ENCODE measurements around the gene RNU2-63P. TPM values are rescaled to one million over a fixed set of nuclear protein-coding genes. Genes with fewer than 3 reads are reported as not detected.

RNU2-63P gene
- total RNA-seq, 1 donor from 2014 or later = 14.8 TPM

DNA sequence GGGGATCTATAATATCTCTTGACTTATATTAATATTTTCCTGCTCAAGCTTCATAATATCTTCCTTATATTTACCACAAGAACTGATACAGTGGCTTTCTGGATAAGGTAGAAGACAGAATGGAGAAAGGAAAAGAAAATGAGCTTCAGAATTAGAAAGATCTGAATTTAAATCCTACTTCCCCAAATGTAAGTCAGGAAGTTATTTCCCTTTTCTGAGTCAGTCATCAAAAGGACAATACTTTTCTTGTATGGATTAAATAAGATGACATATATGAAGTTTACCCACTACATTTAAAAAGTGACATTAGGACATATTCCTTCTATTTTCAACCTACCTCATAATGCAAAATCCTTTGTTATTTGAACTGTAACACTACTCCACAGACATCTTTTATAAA lies 20.3 kb upstream of the RNU2-63P start:
- TF ChIP-seq, protein P1, sequence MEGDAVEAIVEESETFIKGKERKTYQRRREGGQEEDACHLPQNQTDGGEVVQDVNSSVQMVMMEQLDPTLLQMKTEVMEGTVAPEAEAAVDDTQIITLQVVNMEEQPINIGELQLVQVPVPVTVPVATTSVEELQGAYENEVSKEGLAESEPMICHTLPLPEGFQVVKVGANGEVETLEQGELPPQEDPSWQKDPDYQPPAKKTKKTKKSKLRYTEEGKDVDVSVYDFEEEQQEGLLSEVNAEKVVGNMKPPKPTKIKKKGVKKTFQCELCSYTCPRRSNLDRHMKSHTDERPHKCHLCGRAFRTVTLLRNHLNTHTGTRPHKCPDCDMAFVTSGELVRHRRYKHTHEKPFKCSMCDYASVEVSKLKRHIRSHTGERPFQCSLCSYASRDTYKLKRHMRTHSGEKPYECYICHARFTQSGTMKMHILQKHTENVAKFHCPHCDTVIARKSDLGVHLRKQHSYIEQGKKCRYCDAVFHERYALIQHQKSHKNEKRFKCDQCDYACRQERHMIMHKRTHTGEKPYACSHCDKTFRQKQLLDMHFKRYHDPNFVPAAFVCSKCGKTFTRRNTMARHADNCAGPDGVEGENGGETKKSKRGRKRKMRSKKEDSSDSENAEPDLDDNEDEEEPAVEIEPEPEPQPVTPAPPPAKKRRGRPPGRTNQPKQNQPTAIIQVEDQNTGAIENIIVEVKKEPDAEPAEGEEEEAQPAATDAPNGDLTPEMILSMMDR (IDR thresholded peaks at IDR 0.05; ENCODE audit: unreplicated experiment) = no peak
- no peak for DNase-seq (ENCODE audit: low spot score in 2 of 2, unreplicated experiment in 2 of 2)
- Mint-ChIP-seq H3K4me1 (peaks cover 6% of the 10 kb centered on the region), H3K4me3 (no peak overlapping the region), H3K36me3 (peaks cover 21% of the 10 kb centered on the region), H3K9me3 (no peaks in the 10 kb centered on the region), H3K27ac (no peak overlapping the region), H3K27me3 (ENCODE audit: low read depth) (no peaks in the 10 kb centered on the region)

DNA sequence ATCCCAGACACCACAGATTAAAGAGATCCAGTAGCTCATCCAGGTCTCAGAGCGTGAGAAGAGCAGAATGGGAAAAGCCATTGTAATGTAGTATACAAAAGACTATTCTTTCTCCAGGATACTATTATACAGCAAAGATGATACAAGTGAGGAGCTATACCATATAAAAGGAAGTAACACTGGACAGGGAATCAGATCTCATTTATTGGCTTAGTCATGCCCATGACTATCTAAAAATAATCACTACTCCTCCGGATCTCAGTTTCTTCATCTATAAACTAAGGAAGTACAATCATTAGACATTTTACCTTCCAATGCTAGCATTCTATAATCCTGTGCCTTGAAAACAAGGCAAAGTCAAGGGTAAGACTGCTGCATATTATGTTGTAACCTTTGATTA lies 19.8 kb upstream of the RNU2-63P start:
- peaks cover 21% of the 10 kb centered on the region for H3K36me3 Mint-ChIP-seq
- H3K4me1 Mint-ChIP-seq = peaks cover 6% of the 10 kb centered on the region
- H3K9me3 Mint-ChIP-seq = no peaks in the 10 kb centered on the region
- no peak for DNase-seq (ENCODE audit: low spot score in 2 of 2, unreplicated experiment in 2 of 2)
- no peaks in the 10 kb centered on the region for H3K27me3 Mint-ChIP-seq (ENCODE audit: low read depth)
- no peak overlapping the region for H3K4me3 Mint-ChIP-seq
- TF ChIP-seq, protein P1 (IDR thresholded peaks at IDR 0.05; ENCODE audit: unreplicated experiment) = no peak
- H3K27ac Mint-ChIP-seq = no peak overlapping the region

DNA sequence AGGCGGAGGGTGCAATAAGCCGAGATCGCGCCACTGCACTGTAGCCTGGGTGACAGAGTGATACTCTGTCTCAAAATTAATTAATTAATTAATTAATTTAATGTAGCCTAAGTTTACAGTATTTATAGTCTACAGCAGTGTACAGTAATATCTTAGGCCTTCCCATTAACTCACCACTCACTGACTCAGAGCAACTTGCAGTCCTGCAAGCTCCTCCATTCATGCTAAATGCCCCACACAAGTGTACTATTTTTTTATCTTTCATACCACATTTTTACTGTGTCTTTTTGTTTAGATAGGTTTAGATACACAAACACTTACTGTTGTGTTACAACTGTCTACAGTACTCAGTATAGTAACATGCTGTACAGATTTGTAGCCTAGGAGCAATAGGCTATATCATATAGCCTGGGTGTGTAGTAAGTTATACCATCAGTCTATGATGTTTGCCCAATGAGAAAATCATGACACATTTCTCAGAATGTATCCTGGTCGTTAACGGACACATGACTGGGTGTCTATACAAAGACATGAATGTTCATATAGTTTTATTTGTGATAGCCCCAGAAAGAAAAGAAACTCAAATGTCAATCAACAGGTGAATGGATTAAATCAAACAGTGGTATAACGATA lies 15.8 kb upstream of the RNU2-63P start:
- TF ChIP-seq, protein P1 (IDR thresholded peaks at IDR 0.05; ENCODE audit: unreplicated experiment) = no peak
- no peak for DNase-seq (ENCODE audit: low spot score in 2 of 2, unreplicated experiment in 2 of 2)
- Mint-ChIP-seq H3K4me1 (no peaks in the 10 kb centered on the region), H3K4me3 (no peak overlapping the region), H3K27ac (no peak overlapping the region), H3K36me3 (peaks cover 35% of the 10 kb centered on the region), H3K27me3 (ENCODE audit: low read depth) (no peaks in the 10 kb centered on the region), H3K9me3 (no peaks in the 10 kb centered on the region)

DNA sequence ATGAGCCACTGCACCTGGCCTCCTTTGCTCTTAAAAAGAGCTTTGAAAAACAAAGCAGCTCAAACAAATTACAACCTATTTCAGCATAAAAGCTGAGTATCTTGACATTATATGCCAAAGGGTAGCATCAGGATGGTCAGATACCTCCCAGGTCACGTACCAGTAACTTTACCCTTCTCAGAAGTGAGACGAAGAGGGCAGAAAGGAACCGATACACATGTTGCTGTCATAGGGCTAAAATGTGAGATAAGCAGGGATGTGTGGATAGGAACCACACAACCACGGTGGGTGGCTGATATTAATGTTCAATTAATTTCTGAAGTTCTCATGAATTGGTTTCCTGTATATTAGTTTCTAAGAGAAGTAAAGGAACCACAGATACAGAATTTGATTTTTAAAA lies 12.6 kb upstream of the RNU2-63P start:
- Mint-ChIP-seq H3K27ac (no peak overlapping the region), H3K27me3 (ENCODE audit: low read depth) (no peaks in the 10 kb centered on the region), H3K9me3 (no peaks in the 10 kb centered on the region), H3K4me1 (no peaks in the 10 kb centered on the region), H3K4me3 (no peak overlapping the region), H3K36me3 (peaks cover 36% of the 10 kb centered on the region)
- TF ChIP-seq, protein P1 (IDR thresholded peaks at IDR 0.05; ENCODE audit: unreplicated experiment) = no peak
- no peak for DNase-seq (ENCODE audit: low spot score in 2 of 2, unreplicated experiment in 2 of 2)

DNA sequence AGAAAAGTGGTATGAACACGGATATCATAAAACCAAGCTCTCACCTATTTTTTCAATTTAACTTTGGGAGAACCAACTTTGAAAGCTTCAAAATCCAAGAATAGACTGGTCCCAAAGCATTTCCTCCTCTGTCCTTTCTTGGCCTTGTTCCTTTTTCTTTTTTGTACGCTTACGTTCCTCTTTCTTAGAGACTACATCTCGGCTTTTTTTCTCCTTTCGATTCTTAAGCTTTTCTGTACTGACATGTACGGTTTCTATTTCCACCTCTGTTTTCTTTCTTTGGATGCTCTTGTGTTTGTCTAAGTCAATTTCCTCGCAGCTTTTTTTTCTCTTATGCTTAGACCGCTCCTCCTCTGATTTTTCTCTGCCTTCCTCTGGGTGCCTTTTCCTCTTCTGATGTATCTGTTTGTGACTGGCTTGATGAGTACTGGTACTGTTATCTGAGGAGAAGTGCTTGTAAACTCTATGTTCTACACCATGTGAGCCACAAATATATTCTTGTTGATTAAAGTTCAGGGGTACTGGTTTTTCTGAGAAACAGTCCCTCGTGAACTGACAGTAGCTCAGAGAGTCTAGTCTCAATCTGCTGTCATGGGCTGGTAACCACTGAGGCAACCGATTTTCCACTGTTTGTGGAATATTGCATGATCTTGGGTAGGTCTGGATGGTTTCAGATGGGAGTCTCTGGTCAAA lies 11.5 kb upstream of the RNU2-63P start:
- TF ChIP-seq, protein P1 (IDR thresholded peaks at IDR 0.05; ENCODE audit: unreplicated experiment) = no peak
- Mint-ChIP-seq H3K4me3 (no peak overlapping the region), H3K27me3 (ENCODE audit: low read depth) (no peaks in the 10 kb centered on the region), H3K27ac (no peak overlapping the region), H3K4me1 (no peaks in the 10 kb centered on the region), H3K36me3 (peaks cover 30% of the 10 kb centered on the region), H3K9me3 (no peaks in the 10 kb centered on the region)
- DNase-seq (ENCODE audit: low spot score in 2 of 2, unreplicated experiment in 2 of 2) = no peak

Data from mesothelial cell of epicardium (in vitro differentiated cells).